Measurements from ENCODE around the gene MYOC.
"Not testable (repeated sequence)": the region's sequence is repeated elsewhere in the genome, so short reads cannot be mapped to it uniquely, and the experiment has no call there.

MYOC gene

DNA sequence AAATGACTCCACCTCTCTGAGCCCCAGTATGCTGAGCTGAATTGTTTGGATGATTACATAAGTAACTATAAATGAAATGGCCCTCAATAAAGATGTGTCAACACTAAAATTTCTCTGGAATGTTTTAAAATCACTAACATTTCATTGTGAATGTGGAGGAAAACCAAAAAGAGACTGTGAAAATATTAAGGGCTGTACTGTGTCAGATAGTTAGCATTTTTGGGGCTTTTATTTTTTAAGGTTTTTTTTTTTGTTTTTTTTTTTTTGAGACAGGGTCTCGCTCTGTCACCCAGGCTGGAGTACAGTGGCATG, 6.3 kb downstream of the MYOC start:
- FAIRE-seq, result no peak

DNA sequence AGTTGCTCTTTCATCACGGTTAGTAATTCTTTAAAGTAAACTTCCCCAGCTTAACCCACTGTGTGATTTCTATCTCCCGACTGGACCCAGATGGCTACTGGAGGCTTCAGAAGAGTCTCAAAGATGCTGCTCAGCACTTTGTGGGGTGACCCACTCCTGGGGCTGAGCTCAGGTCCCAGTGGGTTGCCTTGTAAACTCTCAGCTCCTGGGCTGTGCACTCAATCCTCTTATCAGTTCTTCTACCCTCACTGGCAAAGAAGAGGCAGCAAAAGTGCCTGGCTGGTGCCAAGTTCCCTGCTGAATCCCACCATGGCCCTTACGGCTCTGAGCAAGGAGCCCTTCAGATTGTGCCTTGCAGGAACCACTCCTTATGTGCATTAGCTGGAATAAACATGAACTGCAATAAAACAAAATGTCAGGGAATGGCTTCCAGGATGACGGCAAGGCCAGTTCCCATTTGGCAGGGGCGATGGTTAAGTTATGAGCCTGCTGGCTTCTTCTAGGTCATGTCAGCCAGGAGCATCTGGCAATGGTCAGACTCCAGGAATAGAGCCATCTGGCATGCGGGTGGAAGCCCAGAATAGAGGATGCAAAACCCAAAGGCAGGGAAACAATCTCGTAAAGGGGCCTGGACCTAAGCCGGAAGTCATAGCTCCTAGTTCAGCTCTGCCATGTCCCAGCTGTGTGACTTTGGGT, 6.8 kb downstream of the MYOC start:
- FAIRE-seq, result no peak

DNA sequence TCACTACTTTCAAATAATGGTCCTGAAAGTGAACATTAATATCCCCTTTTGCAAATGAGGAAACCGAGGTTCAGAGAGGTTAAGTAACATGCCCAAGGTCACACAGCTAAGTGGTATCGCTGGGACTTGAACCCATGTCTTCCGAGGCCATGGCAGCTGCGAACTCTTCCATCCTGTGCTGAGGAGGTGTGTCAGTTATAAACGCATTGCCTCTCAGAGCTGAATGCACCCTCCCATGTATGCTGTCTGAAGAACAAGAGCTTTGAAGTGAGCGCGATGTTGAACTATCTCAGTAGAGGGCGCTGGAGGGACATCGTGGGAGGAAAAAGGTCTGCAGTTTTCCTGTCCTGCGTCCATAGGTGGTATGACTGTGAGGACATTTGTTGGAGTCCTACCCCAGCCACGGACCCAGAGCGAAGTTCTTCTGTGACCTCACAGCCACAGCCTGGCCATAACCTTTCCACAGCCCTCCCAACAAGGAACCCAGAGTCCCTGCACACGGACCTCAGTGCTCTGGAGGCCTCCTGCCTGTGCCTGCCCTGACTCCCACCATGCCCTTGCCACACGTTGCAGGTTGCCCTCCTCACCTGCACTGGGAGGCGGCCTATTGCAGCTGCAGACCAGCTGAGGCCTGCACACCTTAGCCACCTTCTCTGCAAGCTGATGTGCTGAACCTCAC, 7.5 kb downstream of the MYOC start:
- FAIRE-seq, result no peak

DNA sequence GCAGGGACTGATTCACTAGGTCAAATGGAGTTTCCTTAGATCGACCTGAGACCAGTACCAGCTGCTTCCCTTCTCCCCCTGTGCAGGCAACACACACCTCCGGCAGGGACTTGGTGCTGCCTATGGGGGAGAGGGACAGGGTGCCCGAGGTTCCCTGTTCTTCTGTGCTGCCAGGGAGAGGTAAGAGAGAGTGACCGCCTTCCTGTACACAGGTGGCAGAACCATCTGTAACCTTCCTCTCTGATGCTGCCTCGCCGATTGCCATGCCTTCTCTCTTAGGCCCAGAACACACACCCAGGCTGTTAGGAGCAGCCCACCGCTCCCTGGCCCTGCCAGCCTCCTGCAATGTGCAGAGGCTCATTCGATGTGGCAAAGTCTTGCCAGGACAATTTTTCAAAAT, 9.3 kb downstream of the MYOC start:
- no peak for FAIRE-seq

DNA sequence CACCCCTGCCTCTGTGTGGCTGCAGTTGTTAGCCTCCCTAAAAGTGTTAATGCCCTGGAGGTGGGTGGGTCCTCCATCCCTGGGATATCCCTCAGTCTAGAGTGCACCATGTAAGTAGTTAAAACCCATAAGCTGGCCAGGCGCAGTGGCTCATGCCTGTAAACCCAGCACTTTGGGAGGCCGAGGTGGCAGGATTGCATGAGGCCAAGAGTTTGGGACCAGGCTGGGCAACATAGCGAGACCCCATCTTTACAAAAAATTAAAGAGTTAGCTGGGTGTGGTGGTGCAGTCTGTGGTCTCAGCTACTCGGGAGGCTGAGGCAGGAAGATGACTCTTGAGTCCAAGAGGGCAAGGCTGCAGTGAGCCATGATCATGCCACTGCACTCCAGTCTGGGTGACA, 10.3 kb downstream of the MYOC start:
- no peak for FAIRE-seq

DNA sequence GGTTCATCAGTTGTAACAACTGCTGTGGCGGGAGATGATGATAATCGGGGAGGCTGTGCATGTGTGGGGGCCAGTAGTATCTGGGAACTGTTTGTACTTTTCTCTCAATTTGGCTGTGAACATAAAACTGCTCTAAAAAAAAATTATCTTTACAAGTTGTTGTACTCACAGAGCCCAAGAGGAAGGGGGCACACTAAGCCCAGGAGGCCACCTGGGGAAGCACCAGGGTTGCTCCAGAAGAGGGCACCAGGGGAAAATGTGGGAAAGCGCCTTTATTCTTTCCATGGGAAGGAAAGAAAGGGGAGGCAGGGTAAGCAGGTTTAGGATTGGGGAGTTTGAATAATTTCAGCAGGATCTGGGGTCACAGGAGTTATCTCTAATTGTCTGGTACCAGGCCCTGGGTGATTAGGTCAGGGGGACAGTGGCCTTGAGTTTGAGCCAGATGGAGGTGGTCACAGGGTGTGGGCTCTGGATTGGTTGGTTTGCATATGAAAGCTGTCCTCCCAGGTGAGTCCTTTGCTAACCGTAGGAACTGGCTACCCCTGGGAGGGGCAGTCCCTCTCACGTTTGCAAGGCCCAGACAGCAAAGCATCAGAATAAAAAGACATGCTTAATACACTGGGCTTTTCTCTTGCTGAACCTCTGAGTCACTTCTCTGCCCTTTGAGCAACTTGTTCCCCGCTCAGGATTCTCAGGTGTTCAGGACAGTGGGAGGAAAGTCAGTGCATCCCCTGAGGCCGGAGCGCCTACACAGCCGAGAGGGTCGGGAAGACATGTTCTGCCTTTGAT, 11.2 kb downstream of the MYOC start:
- no peak for FAIRE-seq

DNA sequence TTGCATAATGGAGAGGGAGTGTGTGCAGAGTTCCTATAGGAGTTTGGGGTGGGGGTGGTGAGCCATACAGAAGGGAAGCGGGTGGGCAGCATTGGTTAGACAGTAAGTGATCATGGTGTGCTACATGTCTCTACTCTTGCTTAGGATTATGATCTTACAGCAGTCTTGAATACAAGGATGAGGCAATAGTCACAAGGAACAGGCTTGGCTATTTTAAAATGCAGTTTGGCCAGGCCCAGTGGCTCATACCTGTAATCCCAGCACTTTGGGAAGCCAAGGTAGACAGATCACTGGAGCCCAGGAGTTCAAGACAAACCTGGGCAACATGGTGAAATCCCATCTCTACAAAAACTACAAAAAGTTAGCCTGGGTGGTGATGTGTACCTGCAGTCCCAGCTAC, 12.3 kb downstream of the MYOC start:
- no peak for FAIRE-seq

DNA sequence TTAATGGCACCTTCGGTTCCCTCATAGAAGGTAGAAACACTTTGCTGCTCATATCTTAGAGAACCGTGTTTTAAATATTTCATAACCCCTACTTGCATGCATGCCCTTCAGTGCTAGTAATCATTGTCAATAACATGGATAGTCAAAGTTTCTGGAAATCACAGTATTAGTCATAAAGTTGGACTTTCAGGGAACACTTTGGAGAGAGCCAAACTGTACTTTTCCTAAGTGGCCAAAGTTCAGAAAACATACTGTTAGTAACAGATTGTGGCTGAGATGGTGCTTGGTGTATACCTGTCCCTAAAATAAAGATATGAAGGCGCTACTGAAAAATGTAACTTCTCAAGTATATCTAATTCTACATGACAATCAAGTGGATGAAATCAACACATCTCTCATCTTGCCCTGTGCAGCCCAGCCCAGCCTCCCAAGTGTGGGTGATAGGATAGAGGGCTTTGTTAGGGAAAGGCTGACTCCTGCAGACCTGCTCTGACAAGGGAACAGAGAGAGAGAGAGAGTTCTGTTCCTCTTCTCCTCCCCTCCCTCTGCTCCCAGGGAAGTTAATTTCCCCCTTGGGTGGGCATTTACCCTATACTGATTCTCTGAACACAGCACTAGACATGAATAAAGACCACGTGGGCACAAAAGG, 14.4 kb downstream of the MYOC start:
- FAIRE-seq, result no peak

DNA sequence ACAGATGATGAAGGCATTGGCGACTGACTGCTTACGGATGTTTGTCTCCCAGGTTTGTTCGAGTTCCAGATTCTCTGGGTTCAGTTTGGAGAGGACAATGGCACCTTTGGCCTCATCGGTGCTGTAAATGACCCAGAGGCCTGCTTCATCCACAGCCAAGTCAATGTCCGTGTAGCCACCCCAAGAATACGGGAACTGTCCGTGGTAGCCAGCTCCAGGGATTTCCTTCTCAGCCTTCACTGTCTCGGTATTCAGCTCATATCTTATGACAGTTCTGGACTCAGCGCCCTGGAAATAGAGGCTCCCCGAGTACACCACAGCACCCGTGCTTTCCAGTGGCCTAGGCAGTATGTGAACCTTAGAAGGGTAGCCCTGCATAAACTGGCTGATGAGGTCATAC, 16.3 kb downstream of the MYOC start:
- no peak for FAIRE-seq

DNA sequence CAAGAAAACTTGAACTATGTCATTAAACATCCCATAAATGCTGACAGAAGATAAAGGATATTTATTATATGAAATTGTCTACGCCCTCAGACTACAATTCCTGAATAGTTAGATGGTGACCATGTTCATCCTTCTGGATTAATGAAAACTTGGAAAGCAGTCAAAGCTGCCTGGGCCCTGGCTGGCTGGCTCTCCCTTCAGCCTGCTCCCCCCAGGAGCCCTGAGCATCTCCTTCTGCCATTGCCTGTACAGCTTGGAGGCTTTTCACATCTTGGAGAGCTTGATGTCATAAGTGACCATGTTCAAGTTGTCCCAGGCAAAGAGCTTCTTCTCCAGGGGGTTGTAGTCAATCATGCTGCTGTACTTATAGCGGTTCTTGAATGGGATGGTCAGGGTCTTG, 16.8 kb downstream of the MYOC start:
- no peak for FAIRE-seq

DNA sequence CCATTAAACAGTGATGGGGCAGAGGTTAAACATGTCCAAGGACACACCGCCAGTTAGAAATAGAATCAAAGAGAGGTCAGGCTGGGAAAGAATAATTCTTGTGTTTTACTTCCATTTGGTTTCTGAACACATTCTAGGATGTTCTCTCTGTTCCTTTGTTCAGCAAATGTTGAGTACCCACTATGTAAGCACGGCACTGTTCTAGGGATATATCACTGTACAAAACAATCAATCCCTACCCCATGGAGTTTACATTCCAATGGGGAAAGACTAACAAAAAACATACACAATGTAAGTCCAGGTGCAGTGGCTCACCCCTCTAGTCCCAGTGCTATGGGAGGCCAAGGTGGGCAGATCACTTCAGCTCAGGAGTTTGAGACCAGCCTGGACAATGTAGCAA, 24.3 kb downstream of the MYOC start:
- FAIRE-seq, result no peak

DNA sequence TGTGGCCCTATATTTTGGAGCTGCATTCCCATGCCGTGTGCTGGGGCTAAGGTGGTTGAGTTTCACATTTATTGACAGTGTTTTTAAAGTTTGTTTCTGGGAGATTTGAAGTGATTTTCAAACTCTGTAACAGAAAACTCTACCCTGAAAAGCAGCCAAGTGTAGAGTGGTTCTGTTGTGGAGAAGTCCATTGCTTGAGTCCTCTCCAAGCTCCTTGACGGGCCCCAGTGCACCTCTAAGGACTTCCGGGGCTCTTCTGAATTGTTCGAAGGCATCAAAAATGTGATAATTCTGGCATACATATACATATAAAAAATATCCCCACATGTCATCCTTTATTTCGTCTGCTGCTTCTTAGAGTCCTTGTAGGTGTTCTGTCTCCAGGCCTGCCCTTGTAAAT, 25.5 kb downstream of the MYOC start:
- FAIRE-seq, result no peak

DNA sequence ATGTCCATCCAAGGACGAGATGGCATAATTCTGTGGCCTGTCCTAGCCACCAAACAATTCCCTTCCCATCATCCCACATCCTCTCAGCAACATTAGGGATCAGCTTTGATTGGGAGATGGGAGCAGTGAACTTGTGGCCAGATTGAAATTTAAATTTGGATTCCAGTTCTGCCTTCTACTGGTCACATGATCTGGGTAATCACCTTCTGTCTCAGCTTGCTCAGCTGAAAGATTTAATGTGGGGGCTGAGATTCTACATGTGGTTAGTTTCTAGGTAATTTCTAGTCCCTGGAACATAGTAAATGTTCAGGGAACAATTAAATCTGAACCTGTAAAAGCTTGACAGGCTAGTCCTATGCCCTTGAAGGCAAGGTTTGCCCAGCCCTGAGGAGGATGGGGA, 27.3 kb downstream of the MYOC start:
- FAIRE-seq, result no peak

DNA sequence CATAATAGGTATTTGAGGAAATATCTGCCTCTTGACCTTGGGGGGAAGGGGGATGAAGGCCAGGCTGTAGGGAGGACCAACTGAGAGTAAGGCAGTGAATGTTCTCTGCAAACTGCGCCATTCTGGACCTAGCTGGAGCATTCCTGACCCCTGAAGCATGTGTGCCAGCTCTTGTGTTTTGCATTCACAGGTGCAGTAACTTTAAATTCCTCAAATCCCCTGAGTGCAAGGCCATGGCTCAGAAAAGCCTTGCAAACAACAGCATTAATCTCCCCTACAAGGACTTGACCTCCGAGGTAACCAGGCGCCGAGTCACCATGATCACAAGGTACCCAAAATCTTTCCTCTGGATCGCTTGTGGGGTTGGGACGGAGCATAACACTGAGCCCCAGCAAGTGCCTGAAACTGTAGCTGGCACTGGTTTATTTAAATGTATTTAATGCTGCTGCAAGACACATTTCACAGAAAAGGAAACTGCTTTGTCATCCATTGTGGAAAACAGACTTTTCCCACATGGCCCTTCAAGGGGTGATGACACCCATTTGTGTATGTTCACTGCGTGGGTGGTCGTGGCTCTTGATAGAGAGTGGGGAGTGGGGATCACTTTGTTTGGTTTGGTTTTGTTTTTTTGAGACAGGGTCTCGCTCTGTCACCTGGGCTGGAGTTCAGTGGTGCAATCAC, 28.7 kb downstream of the MYOC start:
- FAIRE-seq, result no peak

DNA sequence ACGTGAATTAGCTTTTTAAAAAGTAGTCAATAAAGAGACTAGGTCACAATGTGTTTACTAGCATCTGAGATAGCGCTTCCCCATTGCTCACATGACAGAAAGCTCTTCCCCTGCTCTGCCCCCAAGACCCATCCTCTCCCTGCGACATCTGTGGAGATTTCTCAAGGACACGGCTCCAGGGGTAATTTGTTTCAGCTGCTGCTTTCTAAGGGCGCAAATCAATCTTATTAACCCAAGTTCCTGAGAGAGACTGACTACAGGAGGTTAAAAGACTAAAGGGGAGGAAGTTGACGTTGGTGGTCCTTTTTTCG, 30.4 kb downstream of the MYOC start, which contains the start of gene MYOCOS:
MYOCOS (plus strand) TSS at position 92 of the 311 bp plus-strand sequence. CDS start 1,641 bp downstream, outside the sequence.
- FAIRE-seq, result no peak

DNA sequence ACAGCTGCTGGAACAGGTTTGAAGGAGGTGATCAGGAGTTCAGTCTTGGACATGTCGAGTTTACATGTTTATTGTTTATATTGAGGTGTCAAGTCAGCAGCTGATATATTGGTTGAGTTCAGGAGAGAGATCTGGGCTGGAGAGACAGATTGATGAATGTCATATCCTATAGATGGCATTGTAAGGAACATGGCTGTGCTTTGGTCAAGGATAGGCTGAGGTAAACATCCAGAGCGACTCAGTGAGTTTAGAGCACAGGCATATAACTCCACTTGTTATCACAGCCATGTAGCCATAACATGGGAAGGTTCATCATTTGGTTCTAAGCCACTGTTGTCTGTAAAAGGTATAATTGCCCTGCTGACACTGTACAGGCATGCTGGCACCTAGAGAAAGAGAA, 35.9 kb downstream of the MYOC start:
- no peak for FAIRE-seq

DNA sequence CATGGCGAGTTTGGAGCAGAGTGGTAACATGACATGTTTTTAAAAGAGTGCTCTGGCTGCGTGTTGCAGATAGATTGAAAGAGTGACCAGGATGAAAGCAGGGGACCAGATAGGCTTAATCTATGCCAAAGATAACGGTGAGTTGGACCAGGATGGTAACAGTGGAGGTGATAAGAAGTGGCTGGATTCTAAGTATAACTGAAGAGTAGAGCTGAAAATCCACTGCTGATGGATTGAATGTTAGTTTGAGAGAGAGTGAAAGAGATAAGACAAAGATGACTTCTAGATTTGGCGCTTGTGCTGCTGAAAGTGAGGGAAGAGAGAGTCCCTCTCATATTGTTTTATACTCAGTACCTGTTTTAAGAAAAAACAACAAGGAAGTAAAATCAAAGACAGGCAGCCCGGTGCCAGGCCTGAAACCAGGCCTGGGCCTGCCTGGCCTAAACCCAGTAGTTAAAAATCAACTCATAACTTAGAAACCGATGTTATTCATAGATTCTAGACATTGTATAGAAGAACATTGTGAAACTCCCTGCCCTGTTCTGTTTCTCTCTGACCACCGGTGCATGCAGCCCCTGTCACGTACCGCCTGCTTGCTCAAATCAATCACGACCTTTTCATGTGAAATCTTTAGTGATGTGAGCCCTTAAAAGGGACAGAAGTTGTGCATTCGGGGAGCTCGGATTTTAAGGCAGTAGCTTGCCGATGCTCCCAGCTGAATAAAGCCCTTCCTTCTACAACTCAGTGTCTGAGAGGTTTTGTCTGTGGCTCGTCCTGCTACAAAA, 37.2 kb downstream of the MYOC start:
- not testable (repeated sequence) for FAIRE-seq

DNA sequence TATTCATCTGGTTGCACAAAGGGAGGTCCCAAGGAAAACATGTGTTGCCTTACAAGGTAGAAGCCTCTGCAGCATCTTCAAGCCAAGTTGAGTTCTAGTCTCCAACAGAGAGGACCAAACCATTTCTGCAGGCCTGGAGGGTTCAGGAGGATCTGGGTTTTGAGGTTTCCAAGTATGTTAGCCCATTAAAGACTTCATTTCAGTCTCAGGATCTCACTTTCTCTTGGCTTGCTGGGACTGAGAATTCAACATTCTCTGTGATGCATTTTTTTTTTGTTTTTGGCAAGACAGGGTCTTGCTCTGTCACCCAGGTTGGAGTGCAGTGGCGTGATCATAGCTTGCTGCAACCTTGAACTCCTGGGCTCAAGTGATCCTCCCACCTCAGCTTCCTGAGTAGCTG, 39.2 kb downstream of the MYOC start:
- FAIRE-seq, result no peak

DNA sequence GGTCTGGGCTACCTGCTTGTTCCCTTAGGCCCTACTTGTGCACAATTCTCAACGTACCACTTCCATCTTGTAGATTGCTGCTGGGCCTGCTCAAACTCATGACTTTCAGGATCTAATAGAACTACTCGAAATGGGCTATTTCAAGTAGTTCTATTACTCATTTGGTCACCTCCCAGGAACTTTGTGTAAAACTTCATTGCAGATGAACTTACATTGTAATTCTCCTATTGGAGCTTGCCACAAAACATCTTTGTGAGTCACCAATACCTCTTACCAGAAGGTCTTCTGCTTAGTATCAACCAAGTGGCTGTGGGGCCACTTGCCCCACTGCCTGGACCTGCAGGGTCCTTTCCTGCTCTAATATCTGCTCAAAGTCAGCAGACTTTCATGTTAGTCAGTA, 41.2 kb downstream of the MYOC start:
- FAIRE-seq, result no peak

DNA sequence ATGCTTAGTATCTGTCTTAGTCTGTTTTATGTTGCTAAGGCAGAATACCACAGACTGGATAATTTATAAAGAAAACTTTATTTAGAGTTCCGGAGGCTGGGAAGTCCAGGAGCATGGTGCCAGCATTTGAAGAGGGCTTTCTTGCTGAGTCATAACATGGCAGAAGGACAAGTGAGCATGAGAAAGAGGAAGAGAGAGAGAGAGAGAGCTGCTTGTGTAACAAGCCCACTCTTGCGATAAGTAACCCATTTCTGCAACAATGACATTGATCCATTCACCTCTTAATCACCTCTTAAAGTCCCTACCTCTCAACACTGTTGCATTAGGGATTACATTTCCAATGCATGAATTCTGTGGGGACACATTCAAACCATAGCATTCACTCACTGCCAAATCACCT, 42.1 kb downstream of the MYOC start:
- FAIRE-seq, result no peak

DNA sequence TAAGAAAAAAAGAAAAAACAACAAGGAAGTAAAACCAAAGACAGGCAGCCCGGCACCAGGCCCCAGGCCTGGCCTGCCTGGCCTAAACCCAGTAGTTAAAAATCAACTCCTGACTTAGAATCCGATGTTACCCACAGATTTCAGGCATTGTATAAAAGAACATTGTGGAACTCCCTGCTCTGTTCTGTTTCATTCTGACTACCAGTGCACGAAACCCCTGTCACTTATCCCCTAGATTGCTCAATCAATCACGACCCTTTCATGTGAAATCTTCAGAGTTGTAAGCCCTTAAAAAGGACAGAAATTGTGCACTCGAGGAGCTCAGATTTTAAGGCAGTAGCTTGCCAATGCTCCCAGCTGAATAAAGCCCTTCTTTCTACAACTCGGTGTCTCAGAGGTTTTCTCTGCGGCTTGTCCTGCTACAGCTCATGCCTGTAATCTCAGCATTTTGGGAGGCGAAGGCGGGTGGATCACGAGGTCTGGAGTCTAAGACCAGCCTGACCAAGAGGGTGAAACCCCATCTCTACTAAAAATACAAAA, 46.0 kb downstream of the MYOC start:
- FAIRE-seq, result no peak

DNA sequence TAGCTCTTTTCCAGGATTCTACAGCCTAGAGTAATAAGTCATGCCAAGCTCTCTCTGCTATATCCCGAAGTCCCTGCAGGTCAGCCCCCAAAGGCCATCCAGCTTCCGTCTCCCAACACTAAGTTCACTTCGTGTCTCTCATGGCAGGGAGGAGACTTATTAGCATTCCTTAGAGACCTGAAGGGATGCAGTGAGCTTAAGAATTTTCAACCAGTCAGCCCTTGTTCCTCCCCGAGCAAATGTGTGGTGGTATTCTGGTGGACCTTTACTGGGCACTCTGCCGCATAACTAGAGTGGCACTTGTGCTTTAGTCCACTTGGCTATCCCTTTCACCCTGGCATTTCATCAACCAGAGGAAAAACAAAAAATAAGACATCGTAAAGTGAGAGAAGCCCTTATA, 49.4 kb downstream of the MYOC start:
- not testable (repeated sequence) for FAIRE-seq
